Mesenchymal stem cell (in vitro differentiated cells and primary cell): Measurements from ENCODE around the gene SUGCT.

Experiments
- DNase-seq: peaks from one replicate; pipeline ENCODE4 v3.0.0-alpha.2; 2013
- H2AFZ ChIP-seq: one replicate; pipeline ENCODE4 v1.6.1; 2013; ENCODE audit warnings: low read depth, mild to moderate bottlenecking, control low read depth, inconsistent platforms, low read length, moderate library complexity
- H2AK5ac ChIP-seq: 2 replicates; pipeline ENCODE4 v1.6.1; 2013; ENCODE audit warnings: low read length, moderate library complexity, mild to moderate bottlenecking, inconsistent platforms; ENCODE audit not compliant: severe bottlenecking
- H2BK120ac ChIP-seq: one replicate; pipeline ENCODE4 v1.6.1; 2013; ENCODE audit warnings: low read depth, mild to moderate bottlenecking, inconsistent platforms, low read length, moderate library complexity
- H2BK12ac ChIP-seq, 2 experiments: one replicate each; pipeline ENCODE4 v1.6.1; 2013; ENCODE audit warnings: inconsistent platforms in 2 of 2, low read length in 2 of 2, mild to moderate bottlenecking in 2 of 2, moderate library complexity in 2 of 2, control low read depth in 1 of 2
- H2BK15ac ChIP-seq: one replicate; pipeline ENCODE4 v1.6.1; 2013; ENCODE audit warnings: mild to moderate bottlenecking, low read depth, inconsistent platforms; ENCODE audit not compliant: poor library complexity, severe bottlenecking
- H2BK5ac ChIP-seq: 2 replicates; pipeline ENCODE4 v1.6.1; 2013; ENCODE audit warnings: low read depth, mild to moderate bottlenecking, low read length, control low read depth, inconsistent platforms; ENCODE audit not compliant: poor library complexity, severe bottlenecking
- H3K14ac ChIP-seq, 2 experiments: one replicate each; pipeline ENCODE4 v1.6.1; 2013; ENCODE audit warnings: inconsistent platforms in 2 of 2, low read length in 2 of 2, control low read depth in 1 of 2, mild to moderate bottlenecking in 1 of 2, moderate library complexity in 1 of 2
- H3K18ac ChIP-seq, 2 experiments: one replicate each; pipeline ENCODE4 v1.6.1; 2013; ENCODE audit warnings: inconsistent platforms in 2 of 2, low read length in 2 of 2, control low read depth in 1 of 2, low read depth in 1 of 2, mild to moderate bottlenecking in 1 of 2
- H3K23ac ChIP-seq, 2 experiments: one replicate each; pipeline ENCODE4 v1.6.1; 2013; ENCODE audit warnings: inconsistent platforms in 2 of 2, low read length in 2 of 2, mild to moderate bottlenecking in 2 of 2, moderate library complexity in 2 of 2, control low read depth in 1 of 2
- H3K27ac ChIP-seq: 2 replicates; pipeline ENCODE4 v1.5.1; 2013; ENCODE audit warnings: mild to moderate bottlenecking, moderate library complexity, low read length, control low read depth, inconsistent platforms; ENCODE audit not compliant: poor library complexity, severe bottlenecking
- H3K27me3 ChIP-seq, 2 experiments: 2 replicates each; pipeline versions ENCODE4 v1.6.1 to v1.7.0; 2013; ENCODE audit warnings: low read length in 2 of 2, mild to moderate bottlenecking in 2 of 2, moderate library complexity in 2 of 2, control low read depth in 1 of 2, inconsistent platforms in 1 of 2; ENCODE audit not compliant: control insufficient read depth in 1 of 2, insufficient read depth in 1 of 2
- H3K36me3 ChIP-seq, 2 experiments: 2 replicates each; pipeline versions ENCODE4 v1.6.1 to v1.7.0; 2013; ENCODE audit warnings: low read length in 2 of 2, control low read depth in 1 of 2, inconsistent platforms in 1 of 2, low read depth in 1 of 2, mild to moderate bottlenecking in 1 of 2; ENCODE audit not compliant: insufficient read depth in 2 of 2, control insufficient read depth in 1 of 2
- H3K4ac ChIP-seq, 2 experiments: one replicate each; pipeline ENCODE4 v1.6.1; 2013; ENCODE audit warnings: inconsistent platforms in 2 of 2, low read length in 2 of 2, mild to moderate bottlenecking in 2 of 2, moderate library complexity in 2 of 2, control low read depth in 1 of 2, low read depth in 1 of 2
- H3K4me1 ChIP-seq: 2 replicates; pipeline ENCODE4 v1.6.1; 2013; ENCODE audit warnings: low read depth, low read length, control low read depth; ENCODE audit not compliant: control insufficient read depth, insufficient read depth
- H3K4me2 ChIP-seq: 2 replicates; pipeline ENCODE4 v1.6.1; 2013; ENCODE audit warnings: low read length, mild to moderate bottlenecking, inconsistent platforms; ENCODE audit not compliant: poor library complexity, severe bottlenecking
- H3K4me3 ChIP-seq, 2 experiments: 2 replicates each; pipeline versions ENCODE4 v1.5.1 to v1.7.0; 2013; ENCODE audit warnings: low read length in 2 of 2, mild to moderate bottlenecking in 2 of 2, control low read depth in 1 of 2, low read depth in 1 of 2; ENCODE audit not compliant: insufficient read depth in 1 of 2
- H3K79me1 ChIP-seq: replicated peaks from 2 replicates; pipeline ENCODE4 v1.6.1; 2013; ENCODE audit warnings: mild to moderate bottlenecking, control low read depth, low read length, inconsistent platforms; ENCODE audit not compliant: poor library complexity, severe bottlenecking
- H3K9ac ChIP-seq: 2 replicates; pipeline ENCODE4 v1.7.0; 2013; ENCODE audit warnings: mild to moderate bottlenecking, low read length, moderate library complexity
- H3K9me3 ChIP-seq: 2 replicates; pipeline ENCODE4 v1.7.0; 2013; ENCODE audit warnings: mild to moderate bottlenecking, low read length; ENCODE audit not compliant: control insufficient read depth
- H4K8ac ChIP-seq: one replicate; pipeline ENCODE4 v1.6.1; 2013; ENCODE audit warnings: inconsistent platforms, mild to moderate bottlenecking, low read length, moderate library complexity
- H4K91ac ChIP-seq: one replicate; pipeline ENCODE4 v1.6.1; 2013; ENCODE audit warnings: mild to moderate bottlenecking, low read length, inconsistent platforms
- WGBS: methylation state at CpG from one replicate; pipeline ENCODE4 v1.1.7; 2013; ENCODE audit warnings: mixed read lengths; 5-methylcytosine and 5-hydroxymethylcytosine counted together

SUGCT gene

GRCh38 chr7:40489844-40490602 is 355.2 kb downstream of the SUGCT start:
- no peak overlapping the region for H2AFZ ChIP-seq
- DNase-seq = no peak
- no peak overlapping the region for H3K9ac ChIP-seq
- no peak overlapping the region for H2BK5ac ChIP-seq
- H3K4me2 ChIP-seq = no peak overlapping the region
- no peak overlapping the region for H2BK120ac ChIP-seq
- H2AK5ac ChIP-seq = no peak overlapping the region
- H3K79me1 ChIP-seq = no peaks in the 10 kb centered on the region
- H4K8ac ChIP-seq = no peak overlapping the region
- no peaks in the 10 kb centered on the region for H3K4me1 ChIP-seq
- no peak overlapping the region for H3K23ac ChIP-seq
- H3K36me3 ChIP-seq = no peaks in the 10 kb centered on the region
- WGBS = 96% methylated on average over 2 of the region's 2 CpGs
- no peak overlapping the region for H3K4ac ChIP-seq
- peaks cover 3% of the 10 kb centered on the region for H3K9me3 ChIP-seq
- no peak overlapping the region for H4K91ac ChIP-seq
- H2BK12ac ChIP-seq = no peak overlapping the region
- no peaks in the 10 kb centered on the region for H3K27me3 ChIP-seq
- no peak overlapping the region for H3K4me3 ChIP-seq
- no peak overlapping the region for H3K18ac ChIP-seq
- H3K14ac ChIP-seq = no peak overlapping the region
- no peak overlapping the region for H3K27ac ChIP-seq
- H2BK15ac ChIP-seq = peak overlapping the region; percentile 8

- Histone ChIP-seq H3K18ac (no peak overlapping the region), H4K8ac (no peak overlapping the region), H3K9me3 (peaks cover 3% of the 10 kb centered on the region), H4K91ac (no peak overlapping the region), H3K4ac (no peak overlapping the region), H2BK12ac (no peak overlapping the region), H3K79me1 (no peaks in the 10 kb centered on the region), H3K23ac (no peak overlapping the region), H3K9ac (no peak overlapping the region), H3K27ac (no peak overlapping the region), H3K27me3 (no peaks in the 10 kb centered on the region), H3K4me3 (no peak overlapping the region), H3K14ac (no peak overlapping the region), H2BK5ac (no peak overlapping the region), H3K36me3 (no peaks in the 10 kb centered on the region), H2AK5ac (no peak overlapping the region), H2BK15ac (no peak overlapping the region), H3K4me2 (no peak overlapping the region), H2AFZ (no peak overlapping the region), H2BK120ac (no peak overlapping the region), H3K4me1 (no peaks in the 10 kb centered on the region)
- no peak for DNase-seq
These were observed 355.8 kb downstream of the SUGCT start for GRCh38 chr7:40490603-40490924.

- WGBS = 96% methylated on average over 2 of the region's 4 CpGs
- H3K4me1 ChIP-seq = no peaks in the 10 kb centered on the region
- H3K27me3 ChIP-seq = no peaks in the 10 kb centered on the region
- H2BK120ac ChIP-seq = no peak overlapping the region
- no peaks in the 10 kb centered on the region for H3K79me1 ChIP-seq
- no peak overlapping the region for H3K4me3 ChIP-seq
- no peaks in the 10 kb centered on the region for H3K36me3 ChIP-seq
- no peak overlapping the region for H3K14ac ChIP-seq
- DNase-seq = no peak
- H4K91ac ChIP-seq = no peak overlapping the region
- no peak overlapping the region for H2BK5ac ChIP-seq
- H3K27ac ChIP-seq = no peak overlapping the region
- H3K9ac ChIP-seq = no peak overlapping the region
- H2BK15ac ChIP-seq = no peak overlapping the region
- no peak overlapping the region for H3K4ac ChIP-seq
- H3K23ac ChIP-seq = no peak overlapping the region
- no peak overlapping the region for H2AK5ac ChIP-seq
- peaks cover 3% of the 10 kb centered on the region for H3K9me3 ChIP-seq
- no peak overlapping the region for H4K8ac ChIP-seq
- H3K18ac ChIP-seq = no peak overlapping the region
- H3K4me2 ChIP-seq = no peak overlapping the region
- no peak overlapping the region for H2AFZ ChIP-seq
- H2BK12ac ChIP-seq = no peak overlapping the region
These were observed 358.1 kb downstream of the SUGCT start for GRCh38 chr7:40492946-40493345.

GRCh38 chr7:40493609-40494051 is 358.8 kb downstream of the SUGCT start:
- no peak overlapping the region for H3K4ac ChIP-seq
- no peak overlapping the region for H2BK5ac ChIP-seq
- no peak overlapping the region for H3K18ac ChIP-seq
- H3K27ac ChIP-seq = no peak overlapping the region
- no peak overlapping the region for H2BK12ac ChIP-seq
- DNase-seq = no peak
- no peak overlapping the region for H4K8ac ChIP-seq
- H3K14ac ChIP-seq = no peak overlapping the region
- H3K79me1 ChIP-seq = no peaks in the 10 kb centered on the region
- no peaks in the 10 kb centered on the region for H3K36me3 ChIP-seq
- H4K91ac ChIP-seq = no peak overlapping the region
- H3K27me3 ChIP-seq = no peaks in the 10 kb centered on the region
- H3K9me3 ChIP-seq = peaks cover 3% of the 10 kb centered on the region
- no peak overlapping the region for H2BK15ac ChIP-seq
- 83% methylated on average over 4 of the region's 5 CpGs for WGBS
- H3K4me1 ChIP-seq = no peaks in the 10 kb centered on the region
- H2BK120ac ChIP-seq = no peak overlapping the region
- H3K4me3 ChIP-seq = no peak overlapping the region
- no peak overlapping the region for H2AFZ ChIP-seq
- no peak overlapping the region for H3K9ac ChIP-seq
- H2AK5ac ChIP-seq = no peak overlapping the region
- H3K4me2 ChIP-seq = no peak overlapping the region
- no peak overlapping the region for H3K23ac ChIP-seq
